ENCODE results near the gene SIGLEC11. TPM values are rescaled to one million over a fixed set of nuclear protein-coding genes. Genes with fewer than 3 reads are reported as not detected.
A peak's percentile ranks its signal among the peaks of the same experiment; 100 is the strongest.

Gene SIGLEC11
- total and polyA plus RNA-seq, 7 donors: 0.60 to 2.5 (median 1.6) TPM; not detected in 1

DNA sequence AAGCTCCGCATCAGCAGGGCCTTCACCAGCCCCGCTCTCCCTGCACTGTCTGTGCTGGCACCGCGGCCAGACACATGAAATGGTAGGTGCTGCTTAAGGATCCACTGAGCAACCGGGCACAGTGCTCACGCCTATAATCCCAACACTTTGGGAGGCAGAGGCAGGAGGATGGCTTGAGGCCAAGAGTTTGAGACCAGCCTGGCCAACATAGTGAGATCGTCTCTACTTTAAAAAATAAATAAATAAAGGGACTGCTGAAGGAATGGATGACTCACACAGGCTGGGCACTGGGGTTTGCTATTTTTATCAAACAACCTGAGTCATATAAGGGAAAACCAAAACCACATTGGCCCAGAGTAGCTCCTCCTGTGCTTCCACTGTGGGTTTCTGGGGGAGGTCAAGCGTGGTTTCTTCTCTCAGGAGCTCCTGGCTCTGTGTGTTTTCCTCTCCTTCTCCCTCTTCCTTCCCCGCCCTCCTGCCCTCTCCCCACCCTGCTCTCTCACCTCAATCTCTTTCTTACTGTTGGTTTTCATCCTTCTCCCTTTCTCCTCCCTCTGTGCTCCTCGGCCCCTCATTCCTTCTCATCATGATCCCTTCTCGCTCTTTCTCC lies 42.9 kb upstream of the SIGLEC11 start:
- Histone ChIP-seq H3K4me1 (peaks cover 0 to 36% (median 24%) of the 10 kb centered on the region in 4 donors), H3K27me3 (no peaks in the 10 kb centered on the region), H3K36me3 (peaks cover 24 to 84% (median 63%) of the 10 kb centered on the region in 4 donors), H3K4me3 (no peak overlapping the region), H3K27ac (peak overlapping the region; percentile 79 to 85 (median 80)), H3K9me3 (no peaks in the 10 kb centered on the region)
- 82 to 85% methylated on average over 11 of the region's 11 CpGs for WGBS, 2 donors
- peak; percentile 83 for DNase-seq
- intact Hi-C loops (cut with DNase I): no loop called here
- TF ChIP-seq POLR2A (IDR thresholded peaks at IDR 0.05) (no peak), POLR2AphosphoS5 (IDR thresholded peaks at IDR 0.05) (peak in 2 of 4 donors; percentile 22 to 33)

- Histone ChIP-seq H3K9me3 (no peaks in the 10 kb centered on the region), H3K27ac (peak overlapping the region; percentile 79 to 85 (median 80)), H3K4me1 (peaks cover 0 to 36% (median 24%) of the 10 kb centered on the region in 4 donors), H3K27me3 (no peaks in the 10 kb centered on the region), H3K4me3 (no peak overlapping the region), H3K36me3 (peaks cover 21 to 82% (median 57%) of the 10 kb centered on the region in 4 donors)
- intact Hi-C loops (cut with DNase I): no loop called here
- DNase-seq: no peak
- TF ChIP-seq POLR2A (IDR thresholded peaks at IDR 0.05): no peak
- TF ChIP-seq POLR2AphosphoS5 (IDR thresholded peaks at IDR 0.05): no peak
- TF ChIP-seq CTCF (IDR thresholded peaks at IDR 0.05): no peak
- no peak for TF ChIP-seq EP300 (IDR thresholded peaks at IDR 0.05)
- WGBS, 2 donors: 89 to 94% methylated on average over 17 of the region's 17 CpGs
These were observed 42.3 kb upstream of the SIGLEC11 start for GRCh38 chr19:50003254-50003788.

DNA sequence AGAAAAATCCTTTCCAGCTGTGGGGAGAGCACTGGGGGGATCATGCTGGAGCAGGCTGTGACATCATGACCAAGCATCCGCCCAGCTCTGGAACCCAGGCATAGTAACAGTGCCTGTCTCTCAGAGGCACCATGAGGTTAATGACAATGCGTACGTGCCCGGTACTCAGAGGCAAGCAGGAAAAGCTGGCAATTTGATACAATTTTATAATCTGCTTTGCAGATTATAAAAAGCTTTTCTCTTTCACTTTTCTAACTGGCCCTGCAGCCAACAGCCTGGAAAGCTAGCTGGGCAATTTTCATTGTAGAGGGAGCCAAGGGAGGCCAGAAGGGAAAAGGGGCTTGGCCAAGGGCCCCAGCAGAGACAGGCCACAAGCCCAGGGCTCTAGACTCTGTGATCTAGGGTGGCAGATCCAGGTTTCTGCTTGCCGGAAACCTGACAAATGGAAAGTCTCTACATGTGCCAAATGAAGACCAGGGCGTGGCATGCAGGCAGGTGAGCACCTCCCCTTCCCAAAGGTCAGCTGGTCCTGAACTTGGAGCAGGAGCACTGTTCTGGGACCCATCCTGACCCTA lies 41.5 kb upstream of the SIGLEC11 start:
- Histone ChIP-seq H3K4me3 (no peak overlapping the region), H3K36me3 (peaks cover 18 to 82% (median 52%) of the 10 kb centered on the region in 4 donors), H3K27me3 (no peaks in the 10 kb centered on the region), H3K9me3 (no peaks in the 10 kb centered on the region), H3K4me1 (peaks cover 0 to 36% (median 24%) of the 10 kb centered on the region in 4 donors), H3K27ac (peak overlapping the region in 1 of 4 donors; percentile 85)
- intact Hi-C loops (cut with DNase I): no loop called here
- TF ChIP-seq EP300 (IDR thresholded peaks at IDR 0.05): no peak
- no peak for TF ChIP-seq CTCF (IDR thresholded peaks at IDR 0.05)
- no peak for TF ChIP-seq POLR2AphosphoS5 (IDR thresholded peaks at IDR 0.05)
- no peak for TF ChIP-seq POLR2A (IDR thresholded peaks at IDR 0.05)
- no peak for DNase-seq
- WGBS, 2 donors: 86% methylated on average over 6 of the region's 6 CpGs

GRCh38 chr19:50001775-50002174 lies 40.8 kb upstream of the SIGLEC11 start:
- Histone ChIP-seq H3K36me3 (peaks cover 18 to 82% (median 49%) of the 10 kb centered on the region in 4 donors), H3K27me3 (no peaks in the 10 kb centered on the region), H3K9me3 (no peaks in the 10 kb centered on the region), H3K27ac (no peak overlapping the region), H3K4me1 (peaks cover 0 to 36% (median 24%) of the 10 kb centered on the region in 4 donors), H3K4me3 (no peak overlapping the region)
- 97 to 98% methylated on average over 8 of the region's 8 CpGs for WGBS, 2 donors
- TF ChIP-seq EP300 (IDR thresholded peaks at IDR 0.05) (no peak), CTCF (IDR thresholded peaks at IDR 0.05) (no peak), POLR2A (IDR thresholded peaks at IDR 0.05) (no peak), POLR2AphosphoS5 (IDR thresholded peaks at IDR 0.05) (no peak)
- intact Hi-C loops (cut with DNase I): no loop called here
- DNase-seq: no peak

- 91 to 92% methylated on average over 16 of the region's 16 CpGs for WGBS, 2 donors
- Histone ChIP-seq H3K4me1 (peaks cover 0 to 36% (median 24%) of the 10 kb centered on the region in 4 donors), H3K9me3 (no peaks in the 10 kb centered on the region), H3K36me3 (peaks cover 22 to 82% (median 48%) of the 10 kb centered on the region in 4 donors), H3K27me3 (no peaks in the 10 kb centered on the region), H3K27ac (no peak overlapping the region), H3K4me3 (no peak overlapping the region)
- intact Hi-C loops (cut with DNase I): no loop called here
- TF ChIP-seq EP300 (IDR thresholded peaks at IDR 0.05): no peak
- no peak for TF ChIP-seq POLR2AphosphoS5 (IDR thresholded peaks at IDR 0.05)
- TF ChIP-seq POLR2A (IDR thresholded peaks at IDR 0.05): no peak
- no peak for TF ChIP-seq CTCF (IDR thresholded peaks at IDR 0.05)
- DNase-seq: no peak
These were observed 40.0 kb upstream of the SIGLEC11 start for GRCh38 chr19:50000841-50001557.
